Muscle layer of duodenum (tissue), 2 donors: ENCODE data around the gene SLC16A9.
"Not testable (repeated sequence)": the region's sequence is repeated elsewhere in the genome, so short reads cannot be mapped to it uniquely, and the experiment has no call there.

Experiments used
- H3K27ac ChIP-seq: one replicate; pipeline ENCODE4 v1.7.0; 2013; ENCODE audit warnings: mild to moderate bottlenecking, low read length
- H3K27me3 ChIP-seq: one replicate; pipeline ENCODE4 v1.7.0; 2013; ENCODE audit warnings: low read depth, mild to moderate bottlenecking, control low read depth, low read length
- H3K36me3 ChIP-seq, 2 donors: one replicate each; pipeline ENCODE4 v1.7.0; 2013; ENCODE audit warnings: low read length in 2 of 2, control low read depth in 1 of 2, mild to moderate bottlenecking in 1 of 2; ENCODE audit not compliant: insufficient read depth in 2 of 2, control insufficient read depth in 1 of 2
- H3K4me1 ChIP-seq, 2 donors: one replicate each; pipeline ENCODE4 v1.7.0; 2013; ENCODE audit warnings: low read length in 2 of 2, mild to moderate bottlenecking in 2 of 2, control low read depth in 1 of 2, moderate library complexity in 1 of 2; ENCODE audit not compliant: insufficient read depth in 2 of 2, control insufficient read depth in 1 of 2
- H3K4me3 ChIP-seq, 2 donors: one replicate each; pipeline ENCODE4 v1.7.0; 2013; ENCODE audit warnings: low read length in 2 of 2, low read depth in 1 of 2, mild to moderate bottlenecking in 1 of 2
- H3K9me3 ChIP-seq, 2 donors: one replicate each; pipeline ENCODE4 v1.7.0; 2013; ENCODE audit warnings: low read length in 2 of 2, control low read depth in 1 of 2, mild to moderate bottlenecking in 1 of 2; ENCODE audit not compliant: control insufficient read depth in 1 of 2
- donor health status: healthy.

Gene SLC16A9

GRCh38 chr10:59644841-59645240 lies 64.8 kb downstream of the SLC16A9 start:
- no peaks in the 10 kb centered on the region for H3K36me3 ChIP-seq
- H3K27ac ChIP-seq: no peak overlapping the region
- H3K4me1 ChIP-seq: peaks cover 0 to 3% of the 10 kb centered on the region in 2 donors
- H3K9me3 ChIP-seq: peaks cover 3 to 4% of the 10 kb centered on the region in 2 donors
- no peaks in the 10 kb centered on the region for H3K27me3 ChIP-seq
- H3K4me3 ChIP-seq: no peak overlapping the region

DNA sequence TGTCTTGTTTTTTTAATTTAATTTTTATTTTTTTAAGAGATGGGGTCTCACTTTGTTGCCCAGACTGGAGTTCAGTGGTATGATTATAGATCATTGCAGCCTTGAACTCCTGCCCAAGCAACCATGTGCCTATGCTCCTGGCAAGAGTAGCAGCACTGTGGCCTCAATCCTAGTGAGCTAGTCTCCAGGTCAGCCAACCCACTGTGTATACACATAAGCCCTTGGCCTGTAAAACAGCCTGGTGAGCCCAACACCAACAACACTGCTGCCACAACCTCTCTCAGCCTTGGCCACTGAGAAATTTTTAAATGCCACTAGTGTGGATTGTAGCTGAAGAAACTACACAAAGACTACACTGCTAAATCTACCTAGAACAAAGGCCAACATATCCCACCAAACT lies 68.0 kb downstream of the SLC16A9 start:
- not testable (repeated sequence) for H3K4me3 ChIP-seq, H3K27me3 ChIP-seq, H3K4me1 ChIP-seq, H3K9me3 ChIP-seq, H3K27ac ChIP-seq, H3K36me3 ChIP-seq

DNA sequence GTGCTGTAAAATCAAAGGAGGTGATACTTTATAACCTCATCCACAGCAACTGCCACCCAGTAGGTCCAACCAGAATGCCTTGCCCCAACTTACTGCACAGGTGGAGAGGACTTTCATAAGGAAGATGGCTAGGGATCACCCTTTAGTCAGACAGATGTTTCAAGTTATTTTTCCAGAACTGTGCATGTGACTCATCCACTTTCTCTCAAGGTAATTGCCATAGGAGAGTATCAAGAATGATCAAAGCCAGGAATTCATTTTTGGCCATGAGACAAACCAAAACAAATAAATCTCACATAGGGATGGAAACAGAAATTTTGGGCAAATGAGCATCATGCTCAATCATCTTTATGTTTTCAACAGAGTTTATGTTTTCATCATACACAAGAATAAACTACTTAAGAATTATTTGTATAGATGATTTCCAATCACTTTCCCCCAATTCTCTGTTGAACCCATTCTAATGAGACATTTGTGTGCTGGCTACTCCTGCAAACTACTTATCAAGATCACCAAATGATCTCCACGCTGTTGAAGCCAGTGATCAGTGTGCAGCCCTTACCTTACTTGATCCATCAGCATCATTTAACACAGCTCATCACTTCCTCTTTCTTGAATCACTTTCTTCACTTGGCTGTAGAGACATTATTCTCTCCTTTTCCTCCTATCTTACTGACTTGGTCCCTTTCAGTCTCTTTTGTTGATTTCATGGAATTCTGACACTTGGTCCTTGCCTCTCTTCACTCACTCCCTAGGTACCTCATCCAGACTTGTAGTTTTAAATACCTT lies 74.0 kb downstream of the SLC16A9 start:
- Histone ChIP-seq H3K4me3 (no peak overlapping the region), H3K27me3 (no peaks in the 10 kb centered on the region), H3K27ac (no peak overlapping the region), H3K36me3 (no peaks in the 10 kb centered on the region), H3K9me3 (no peaks in the 10 kb centered on the region), H3K4me1 (no peaks in the 10 kb centered on the region)

DNA sequence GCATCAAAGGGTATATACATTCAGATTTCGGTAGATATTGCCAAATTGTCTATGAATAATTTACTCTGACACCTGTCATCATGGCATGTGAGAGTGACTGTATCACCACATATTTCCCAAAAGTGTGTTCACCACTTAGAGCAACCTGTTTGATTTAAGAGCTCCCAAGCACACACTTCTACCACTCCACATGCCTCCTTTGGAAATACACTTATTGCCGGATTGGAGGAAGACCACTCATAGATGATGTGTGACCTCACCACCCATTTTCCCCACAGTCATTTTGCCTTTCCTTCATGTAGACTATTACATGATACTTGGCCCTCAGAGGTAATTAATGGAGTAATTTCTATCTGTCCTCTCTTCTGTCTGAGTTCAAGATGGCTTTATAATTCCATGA lies 75.5 kb downstream of the SLC16A9 start:
- Histone ChIP-seq H3K36me3 (no peaks in the 10 kb centered on the region), H3K4me1 (no peaks in the 10 kb centered on the region), H3K4me3 (no peak overlapping the region), H3K27ac (no peak overlapping the region), H3K27me3 (no peaks in the 10 kb centered on the region), H3K9me3 (no peaks in the 10 kb centered on the region)

- Histone ChIP-seq H3K27me3 (no peaks in the 10 kb centered on the region), H3K9me3 (no peaks in the 10 kb centered on the region), H3K27ac (no peak overlapping the region), H3K36me3 (no peaks in the 10 kb centered on the region), H3K4me3 (no peak overlapping the region), H3K4me1 (no peaks in the 10 kb centered on the region)
Measured at GRCh38 chr10:59633063-59633462, 76.6 kb downstream of the SLC16A9 start.

- Histone ChIP-seq H3K4me1 (no peaks in the 10 kb centered on the region), H3K36me3 (no peaks in the 10 kb centered on the region), H3K27ac (no peak overlapping the region), H3K27me3 (no peaks in the 10 kb centered on the region), H3K4me3 (no peak overlapping the region), H3K9me3 (no peaks in the 10 kb centered on the region)
Measured at GRCh38 chr10:59631882-59632807, 77.5 kb downstream of the SLC16A9 start.

GRCh38 chr10:59631237-59631636 lies 78.4 kb downstream of the SLC16A9 start:
- H3K27ac ChIP-seq: no peak overlapping the region
- H3K36me3 ChIP-seq: no peaks in the 10 kb centered on the region
- no peak overlapping the region for H3K4me3 ChIP-seq
- H3K9me3 ChIP-seq: no peaks in the 10 kb centered on the region
- H3K27me3 ChIP-seq: no peaks in the 10 kb centered on the region
- H3K4me1 ChIP-seq: peaks cover 0 to 2% of the 10 kb centered on the region in 2 donors

DNA sequence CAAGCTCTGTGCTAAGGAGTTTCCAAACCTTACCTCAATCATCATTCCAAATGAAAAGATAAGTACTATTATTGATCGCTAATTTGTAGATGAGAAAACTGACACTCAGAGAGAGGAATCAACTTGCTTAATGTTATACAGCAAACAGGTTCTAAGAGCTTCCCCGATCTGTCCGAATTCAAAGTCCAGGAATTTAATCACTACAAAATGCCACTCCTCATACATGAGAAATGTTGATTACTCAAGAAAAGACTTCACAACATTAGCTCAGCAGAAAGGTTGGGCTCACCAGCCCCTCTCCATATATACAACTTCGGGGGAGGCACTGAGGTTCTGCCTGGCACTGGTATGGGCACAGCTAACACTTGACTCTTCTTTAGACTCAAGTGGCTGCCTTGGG lies 80.7 kb downstream of the SLC16A9 start:
- Histone ChIP-seq H3K4me3 (no peak overlapping the region), H3K27me3 (no peaks in the 10 kb centered on the region), H3K9me3 (no peaks in the 10 kb centered on the region), H3K36me3 (no peaks in the 10 kb centered on the region), H3K4me1 (peaks cover 0 to 6% of the 10 kb centered on the region in 2 donors), H3K27ac (no peak overlapping the region)

- Histone ChIP-seq H3K27me3 (no peaks in the 10 kb centered on the region), H3K9me3 (no peaks in the 10 kb centered on the region), H3K27ac (no peak overlapping the region), H3K4me3 (no peak overlapping the region), H3K4me1 (peaks cover 0 to 6% of the 10 kb centered on the region in 2 donors), H3K36me3 (no peaks in the 10 kb centered on the region)
Measured at GRCh38 chr10:59628456-59628855, 81.2 kb downstream of the SLC16A9 start.

DNA sequence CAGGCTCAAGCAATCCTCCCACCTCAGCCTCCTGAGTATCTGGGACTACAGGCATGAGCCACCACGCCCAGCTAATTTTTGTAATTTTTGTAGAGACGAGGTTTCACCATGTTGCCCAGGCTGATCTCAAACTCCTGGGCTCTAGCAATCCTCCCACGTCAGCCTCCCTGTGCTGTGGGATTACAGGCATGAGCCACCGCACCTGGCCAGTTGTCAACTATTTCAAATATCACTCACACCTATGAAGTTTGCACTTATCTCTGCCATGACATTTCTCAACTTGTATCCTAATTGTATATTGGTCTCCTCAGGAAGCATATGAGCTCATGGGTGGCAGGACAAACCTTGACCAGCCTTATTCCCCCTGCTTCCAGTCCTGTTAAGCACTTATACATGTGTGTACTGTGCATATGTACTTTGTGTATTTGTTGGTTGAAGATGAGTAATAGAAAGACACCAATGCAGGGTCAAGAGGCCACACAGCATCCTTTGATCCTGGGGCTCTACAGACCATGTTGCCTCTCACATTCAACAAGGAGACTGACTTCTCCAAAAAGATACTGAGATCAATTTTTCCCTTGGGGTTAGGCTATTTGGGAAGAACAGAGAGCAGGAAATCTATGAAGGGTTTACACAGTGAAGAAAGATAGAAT lies 82.2 kb downstream of the SLC16A9 start:
- no peaks in the 10 kb centered on the region for H3K9me3 ChIP-seq
- H3K27me3 ChIP-seq: no peaks in the 10 kb centered on the region
- H3K4me1 ChIP-seq: peaks cover 0 to 6% of the 10 kb centered on the region in 2 donors
- H3K36me3 ChIP-seq: no peaks in the 10 kb centered on the region
- H3K4me3 ChIP-seq: no peak overlapping the region
- H3K27ac ChIP-seq: no peak overlapping the region

DNA sequence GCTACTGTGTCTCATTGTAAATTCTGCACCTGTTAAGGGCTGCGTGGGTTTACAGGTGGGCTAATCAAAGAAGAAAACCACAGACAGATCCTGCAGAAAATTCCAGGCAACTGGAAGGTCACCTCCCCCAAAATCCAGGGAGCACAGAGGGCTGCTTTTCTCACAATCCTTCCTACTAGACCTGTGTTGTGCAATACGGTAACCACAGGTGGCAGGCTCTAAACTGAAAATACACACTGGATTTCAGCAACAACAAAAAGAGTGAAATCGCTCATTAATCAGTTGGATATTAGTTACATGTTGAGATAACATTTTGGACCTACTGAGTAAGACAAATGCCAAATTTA lies 83.2 kb downstream of the SLC16A9 start:
- no peaks in the 10 kb centered on the region for H3K9me3 ChIP-seq
- no peaks in the 10 kb centered on the region for H3K36me3 ChIP-seq
- H3K27ac ChIP-seq: no peak overlapping the region
- H3K27me3 ChIP-seq: no peaks in the 10 kb centered on the region
- H3K4me3 ChIP-seq: no peak overlapping the region
- peaks cover 0 to 6% of the 10 kb centered on the region in 2 donors for H3K4me1 ChIP-seq
